Small intestine (tissue), 7 donors: ENCODE measurements around the gene CADM2. TPM values are rescaled to one million over a fixed set of nuclear protein-coding genes. Genes with fewer than 3 reads are reported as not detected.

Experiments used
- DNase-seq, 2 donors: peaks; one replicate each; pipeline versions ENCODE4 v3.0.0 to v3.0.0-alpha.2; 2013
- FAIRE-seq: peaks from 2 replicates; lab custom pipeline; 2012; peaks lifted over from hg19 to GRCh38; lab: Jason Lieb, UNC
- H3K27ac ChIP-seq, 3 donors: one replicate each; pipeline ENCODE4 v1.5.1; 2013; ENCODE audit warnings: low read length in 2 of 3, mild to moderate bottlenecking in 2 of 3, control low read depth in 1 of 3, inconsistent platforms in 1 of 3, low read depth in 1 of 3, moderate library complexity in 1 of 3
- H3K27me3 ChIP-seq, 3 donors: one replicate each; pipeline ENCODE4 v1.6.1; 2013; ENCODE audit warnings: low read length in 3 of 3, inconsistent platforms in 1 of 3; ENCODE audit not compliant: control insufficient read depth in 3 of 3, insufficient read depth in 3 of 3
- H3K36me3 ChIP-seq, 3 donors: one replicate each; pipeline ENCODE4 v1.6.1; 2013; ENCODE audit warnings: low read length in 3 of 3, inconsistent platforms in 1 of 3, low read depth in 1 of 3, mild to moderate bottlenecking in 1 of 3, moderate library complexity in 1 of 3; ENCODE audit not compliant: control insufficient read depth in 3 of 3, insufficient read depth in 2 of 3
- H3K4me1 ChIP-seq, 3 donors: one replicate each; pipeline ENCODE4 v1.6.1; 2013; ENCODE audit warnings: low read length in 2 of 3, inconsistent platforms in 1 of 3, low read depth in 1 of 3, mild to moderate bottlenecking in 1 of 3, moderate library complexity in 1 of 3; ENCODE audit not compliant: control insufficient read depth in 3 of 3, insufficient read depth in 2 of 3
- H3K4me3 ChIP-seq, 3 donors: one replicate each; pipeline ENCODE4 v1.5.1; 2013; ENCODE audit warnings: low read length in 3 of 3, control low read depth in 1 of 3, inconsistent platforms in 1 of 3, low read depth in 1 of 3, mild to moderate bottlenecking in 1 of 3, moderate library complexity in 1 of 3
- H3K9me3 ChIP-seq, 2 donors: one replicate each; pipeline ENCODE4 v1.6.1; 2013; ENCODE audit warnings: low read depth in 1 of 2, low read length in 1 of 2; ENCODE audit not compliant: control insufficient read depth in 2 of 2, insufficient read depth in 1 of 2
- WGBS, 3 donors: extraction: QIAGEN DNeasy Blood & Tissue Kit; methylation state at CpG; one replicate each; pipeline ENCODE4 v1.1.7; 2013; 5-methylcytosine and 5-hydroxymethylcytosine counted together
- polyA plus RNA-seq, 4 donors: library from polyadenylated mRNA; stranded (reverse) in 3 of 4; unstranded in 1 of 4; fragments of 200-250 nt in 3 of 4; fragments of 120-200 nt in 1 of 4; gene quantifications; one replicate each; pipeline versions ENCODE4 v1.2.1 to v1.2.3, GENCODE V29; 2013
- donor health status: healthy with polysubstance abuse.
- donor health status: control.
- donor health status: control.
- donor health status: Bipolar disorder and iron deficiency.
- donor health status: healthy.

CADM2 gene
- polyA plus RNA-seq, 4 donors = 0.95 to 2.4 TPM; not detected in 2

DNA sequence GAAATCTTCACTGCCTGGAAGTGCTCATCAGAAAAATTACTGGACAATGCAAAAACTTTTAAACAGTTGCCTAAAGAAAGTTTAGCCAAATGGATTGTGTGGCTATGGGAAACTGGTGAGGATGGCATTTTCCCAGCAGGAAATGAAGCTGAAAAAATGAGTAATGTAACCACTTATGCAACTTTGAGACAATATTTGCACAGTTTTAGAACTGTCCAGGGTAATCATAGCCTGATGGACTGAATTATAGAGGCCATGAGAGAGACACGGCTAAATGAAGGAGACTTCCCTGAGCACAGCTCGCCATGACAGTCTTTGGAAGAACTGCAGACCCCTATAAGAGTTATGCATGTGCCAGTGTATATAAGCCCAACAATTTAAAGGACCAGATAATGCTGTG, 1150.6 kb downstream of the CADM2 start:
- H3K27ac ChIP-seq = no peak overlapping the region
- H3K4me1 ChIP-seq = no peaks in the 10 kb centered on the region
- H3K9me3 ChIP-seq = peaks cover 0 to 21% of the 10 kb centered on the region in 2 donors
- FAIRE-seq = no peak
- no peaks in the 10 kb centered on the region for H3K36me3 ChIP-seq
- no peak for DNase-seq
- H3K27me3 ChIP-seq = no peaks in the 10 kb centered on the region
- no peak overlapping the region for H3K4me3 ChIP-seq
- WGBS, 3 donors = 54 to 76% (median 58%) methylated on average over 2 of the region's 2 CpGs
